DND-41 (cell line): ENCODE results near the gene ZP1.

Experiments used
- EZH2 ChIP-seq: IDR thresholded peaks from 3 replicates; pipeline ENCODE4 v1.6.1; 2012; ENCODE audit warnings: borderline replicate concordance, low read depth, mild to moderate bottlenecking, moderate library complexity, low read length, inconsistent platforms; ENCODE audit not compliant: severe bottlenecking
- TF ChIP-seq, protein P1 (sequence below): IDR thresholded peaks from 2 replicates; pipeline ENCODE4 v1.5.1; 2012; ENCODE audit warnings: borderline replicate concordance, low read length, moderate library complexity, mild to moderate bottlenecking; ENCODE audit not compliant: poor library complexity, severe bottlenecking; ENCODE audit errors: extremely low read depth

DNA sequence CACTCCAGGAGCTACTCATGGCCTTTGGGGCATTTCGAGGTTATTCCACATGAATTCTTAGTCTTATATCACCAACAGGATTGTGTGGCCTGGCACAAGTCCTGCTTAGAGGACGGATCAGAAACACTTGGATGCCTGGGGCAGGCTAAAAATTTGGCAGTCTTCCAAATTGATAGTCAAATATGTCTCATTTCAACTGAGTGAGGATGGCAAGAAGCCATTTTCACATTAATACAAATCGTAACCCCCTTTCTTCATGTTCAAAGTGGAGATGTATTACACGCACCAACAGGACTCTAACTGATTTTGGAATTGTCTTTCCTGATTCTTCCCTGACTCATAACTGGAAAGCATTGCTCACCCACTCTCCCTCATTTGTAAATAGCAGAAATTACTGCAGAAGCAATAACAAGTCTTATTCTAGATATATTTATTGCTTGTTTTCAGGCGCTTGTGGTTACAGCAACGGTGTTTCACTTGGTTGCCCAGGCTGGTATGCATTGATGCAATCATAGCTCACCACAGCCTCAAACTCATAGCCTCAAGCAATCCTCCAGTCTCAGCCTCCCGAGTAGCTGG is 35.8 kb upstream of the ZP1 start:
- no peak for TF ChIP-seq EZH2
- TF ChIP-seq, protein P1, sequence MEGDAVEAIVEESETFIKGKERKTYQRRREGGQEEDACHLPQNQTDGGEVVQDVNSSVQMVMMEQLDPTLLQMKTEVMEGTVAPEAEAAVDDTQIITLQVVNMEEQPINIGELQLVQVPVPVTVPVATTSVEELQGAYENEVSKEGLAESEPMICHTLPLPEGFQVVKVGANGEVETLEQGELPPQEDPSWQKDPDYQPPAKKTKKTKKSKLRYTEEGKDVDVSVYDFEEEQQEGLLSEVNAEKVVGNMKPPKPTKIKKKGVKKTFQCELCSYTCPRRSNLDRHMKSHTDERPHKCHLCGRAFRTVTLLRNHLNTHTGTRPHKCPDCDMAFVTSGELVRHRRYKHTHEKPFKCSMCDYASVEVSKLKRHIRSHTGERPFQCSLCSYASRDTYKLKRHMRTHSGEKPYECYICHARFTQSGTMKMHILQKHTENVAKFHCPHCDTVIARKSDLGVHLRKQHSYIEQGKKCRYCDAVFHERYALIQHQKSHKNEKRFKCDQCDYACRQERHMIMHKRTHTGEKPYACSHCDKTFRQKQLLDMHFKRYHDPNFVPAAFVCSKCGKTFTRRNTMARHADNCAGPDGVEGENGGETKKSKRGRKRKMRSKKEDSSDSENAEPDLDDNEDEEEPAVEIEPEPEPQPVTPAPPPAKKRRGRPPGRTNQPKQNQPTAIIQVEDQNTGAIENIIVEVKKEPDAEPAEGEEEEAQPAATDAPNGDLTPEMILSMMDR, result no peak
